ENCODE results near the gene PAX8.

DNA sequence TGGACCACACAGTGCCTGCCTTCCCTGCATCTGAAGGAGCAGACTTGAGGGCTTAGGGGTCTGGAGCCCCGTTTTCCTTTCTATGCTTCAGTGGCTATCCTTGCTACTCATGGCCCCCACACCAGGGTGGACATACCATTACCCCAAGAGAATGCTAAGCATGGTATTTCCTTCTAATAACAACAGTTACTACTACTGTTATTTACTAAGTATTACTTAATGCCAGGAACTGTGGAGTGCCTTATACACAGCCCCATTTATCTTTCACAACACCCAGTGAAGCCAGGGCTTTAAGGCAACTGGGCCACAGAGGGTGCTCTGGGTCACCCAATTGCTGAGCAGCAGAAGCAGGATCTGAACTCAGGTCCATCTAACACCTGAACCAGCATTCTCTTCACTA is 5.8 kb upstream of the PAX8 start:
- no peak for TF ChIP-seq YY1 (IDR thresholded peaks at IDR 0.05; ENCODE audit: low read depth)
- TF ChIP-seq TAF1 (IDR thresholded peaks at IDR 0.05; ENCODE audit: low read depth): no peak
- TF ChIP-seq REST (IDR thresholded peaks at IDR 0.05; ENCODE audit: low read depth): no peak
- no peak for TF ChIP-seq TEAD4 (IDR thresholded peaks at IDR 0.05)
- no peak for TF ChIP-seq CEBPB (IDR thresholded peaks at IDR 0.05)
- TF ChIP-seq RAD21 (IDR thresholded peaks at IDR 0.05; ENCODE audit: low read depth): no peak
- TF ChIP-seq EP300 (IDR thresholded peaks at IDR 0.05; ENCODE audit: borderline replicate concordance): no peak
- TF ChIP-seq FOXM1 (IDR thresholded peaks at IDR 0.05; ENCODE audit: borderline replicate concordance, low read depth): no peak
- TF ChIP-seq EGR1 (IDR thresholded peaks at IDR 0.05): no peak
- TF ChIP-seq TCF12 (IDR thresholded peaks at IDR 0.05; ENCODE audit: low read depth): no peak
- TF ChIP-seq, protein P1, sequence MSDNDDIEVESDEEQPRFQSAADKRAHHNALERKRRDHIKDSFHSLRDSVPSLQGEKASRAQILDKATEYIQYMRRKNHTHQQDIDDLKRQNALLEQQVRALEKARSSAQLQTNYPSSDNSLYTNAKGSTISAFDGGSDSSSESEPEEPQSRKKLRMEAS (IDR thresholded peaks at IDR 0.05): no peak
